Forelimb muscle (tissue), 1 donor: ENCODE data around the gene TMEM51. TPM values are rescaled to one million over a fixed set of nuclear protein-coding genes. Genes with fewer than 3 reads are reported as not detected.

Experiments used
- DNase-seq: peaks from one replicate; pipeline ENCODE4 v3.0.0-alpha.2; 2013; ENCODE audit warnings: low read depth
- polyA plus RNA-seq: library from polyadenylated mRNA; unstranded; fragments of 120-200 nt; gene quantifications from one replicate; pipeline ENCODE4 v1.2.1, GENCODE V29; 2013; ENCODE audit not compliant: insufficient read length

The TMEM51 gene
- polyA plus RNA-seq, 1 donor = 9.9 TPM

- no peak for DNase-seq
These were observed 92.2 kb downstream of the TMEM51 start for GRCh38 chr1:15245593-15246360.

DNA sequence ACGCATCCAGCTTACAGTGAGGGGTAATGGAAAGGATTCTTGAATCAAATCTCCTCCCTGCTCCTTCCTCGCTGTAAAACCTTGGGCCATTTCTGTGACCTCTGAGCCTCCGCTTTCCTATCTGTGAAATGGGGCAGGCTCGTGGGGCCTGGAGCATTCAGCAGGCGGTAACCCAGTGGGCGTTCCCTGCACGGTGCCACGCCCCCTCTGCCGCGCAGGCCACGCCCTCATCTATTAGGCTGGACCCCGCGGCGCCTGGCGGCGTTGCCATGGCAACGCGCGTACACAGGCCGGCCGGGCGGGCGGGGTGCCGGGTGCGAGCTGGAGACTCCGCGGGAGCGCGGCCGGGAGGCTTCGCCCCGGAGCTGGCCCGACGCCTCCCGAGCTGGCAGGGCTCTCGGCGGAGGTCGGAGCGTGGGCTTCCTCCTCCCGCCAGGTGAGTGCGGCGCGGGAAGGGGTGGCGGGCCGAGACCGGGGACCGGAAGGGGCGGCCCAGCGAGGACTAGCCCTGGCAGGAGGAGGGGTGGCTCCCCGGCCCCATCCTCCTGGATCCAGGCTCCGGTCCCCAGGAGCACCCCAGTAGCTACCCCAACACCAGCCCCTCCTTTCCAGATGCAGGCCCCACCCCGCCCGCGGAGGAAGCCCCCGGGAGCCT is 93.5 kb downstream of the TMEM51 start, which contains the start of gene FHAD1:
FHAD1 (plus strand) TSS at position 264 of the 655 bp plus-strand sequence. CDS start 4,562 bp downstream, outside the sequence.
- no peak for DNase-seq

DNA sequence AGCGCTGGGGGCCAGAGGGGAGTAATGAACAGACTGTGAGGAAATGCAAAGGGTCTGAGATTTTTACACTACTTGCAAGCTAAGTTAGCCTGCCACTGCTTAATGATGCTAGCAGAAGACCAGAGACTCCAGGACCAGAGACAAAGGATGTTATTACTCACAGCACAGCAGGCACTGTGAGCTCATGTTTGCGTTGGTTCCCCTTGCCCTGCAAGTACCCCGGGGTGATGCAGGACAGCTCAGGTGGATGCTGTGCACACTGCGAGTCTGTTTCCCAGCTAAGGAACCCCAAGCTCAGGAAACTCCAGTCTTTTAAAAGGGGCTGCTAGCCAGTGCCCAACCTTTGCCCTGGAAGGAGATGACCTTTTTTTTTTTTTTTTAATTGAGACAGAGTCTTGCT is 94.7 kb downstream of the TMEM51 start:
- DNase-seq = no peak

DNA sequence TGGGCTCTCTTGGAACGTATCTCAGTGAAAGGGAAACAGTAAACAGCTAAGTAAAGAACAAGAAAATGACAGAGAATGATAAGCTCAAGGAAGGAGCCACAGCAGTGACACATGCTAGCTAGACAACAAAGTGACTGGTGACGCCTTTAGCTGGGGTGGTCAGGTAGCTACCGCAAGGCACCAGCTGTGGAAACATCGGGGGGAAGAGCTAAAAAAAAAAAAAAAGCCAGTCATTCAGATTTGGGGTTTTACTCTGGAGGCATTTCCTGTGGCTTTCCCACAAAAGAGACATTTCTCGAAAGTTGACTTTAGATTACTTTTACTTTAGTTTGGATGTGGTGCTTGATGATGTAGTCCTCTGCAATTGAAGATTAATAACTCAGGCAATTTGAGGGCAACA is 95.5 kb downstream of the TMEM51 start:
- no peak for DNase-seq

GRCh38 chr1:15251857-15252835 is 98.6 kb downstream of the TMEM51 start:
- DNase-seq = no peak

DNA sequence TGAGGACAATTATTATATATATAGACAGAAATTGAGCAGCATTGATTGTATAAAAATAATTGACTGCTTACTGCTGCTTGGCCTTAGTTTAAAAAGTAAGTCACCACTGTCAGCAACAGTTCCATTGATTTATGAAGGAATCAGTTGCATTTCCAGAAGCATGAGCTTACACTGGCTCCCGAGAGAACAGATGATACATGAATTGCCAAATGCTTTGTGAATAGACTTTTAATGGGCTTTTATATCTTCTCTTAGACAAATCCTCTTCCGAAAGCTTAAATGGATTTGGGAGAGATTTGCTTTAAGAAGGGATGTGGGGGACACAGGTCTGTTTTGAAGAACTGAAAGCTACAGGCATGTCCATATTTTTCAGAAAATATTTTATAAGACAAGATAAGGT is 101.0 kb downstream of the TMEM51 start:
- DNase-seq = no peak

- DNase-seq = no peak
These were observed 102.1 kb downstream of the TMEM51 start for GRCh38 chr1:15255582-15256149.

GRCh38 chr1:15256584-15256983 is 103.0 kb downstream of the TMEM51 start:
- DNase-seq = no peak

DNA sequence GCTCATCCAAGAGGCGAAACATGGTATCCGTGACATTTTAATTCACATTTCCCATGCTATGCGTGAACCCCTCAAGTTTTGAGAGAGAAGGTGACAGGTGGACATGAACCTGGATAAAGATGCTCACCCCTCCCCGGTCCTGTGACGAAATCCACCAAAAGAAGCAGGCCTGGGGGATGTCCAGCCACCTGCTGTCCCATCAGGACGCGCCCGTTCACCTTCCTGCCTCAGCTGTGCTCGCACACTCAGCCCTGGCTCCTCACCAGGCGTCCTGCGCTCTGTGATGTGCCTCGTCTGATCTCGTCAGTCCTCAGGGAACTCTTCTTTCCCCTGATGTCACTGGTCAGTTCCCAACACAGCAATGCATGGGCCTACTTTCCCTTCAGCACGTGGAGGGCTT is 103.8 kb downstream of the TMEM51 start:
- no peak for DNase-seq

DNA sequence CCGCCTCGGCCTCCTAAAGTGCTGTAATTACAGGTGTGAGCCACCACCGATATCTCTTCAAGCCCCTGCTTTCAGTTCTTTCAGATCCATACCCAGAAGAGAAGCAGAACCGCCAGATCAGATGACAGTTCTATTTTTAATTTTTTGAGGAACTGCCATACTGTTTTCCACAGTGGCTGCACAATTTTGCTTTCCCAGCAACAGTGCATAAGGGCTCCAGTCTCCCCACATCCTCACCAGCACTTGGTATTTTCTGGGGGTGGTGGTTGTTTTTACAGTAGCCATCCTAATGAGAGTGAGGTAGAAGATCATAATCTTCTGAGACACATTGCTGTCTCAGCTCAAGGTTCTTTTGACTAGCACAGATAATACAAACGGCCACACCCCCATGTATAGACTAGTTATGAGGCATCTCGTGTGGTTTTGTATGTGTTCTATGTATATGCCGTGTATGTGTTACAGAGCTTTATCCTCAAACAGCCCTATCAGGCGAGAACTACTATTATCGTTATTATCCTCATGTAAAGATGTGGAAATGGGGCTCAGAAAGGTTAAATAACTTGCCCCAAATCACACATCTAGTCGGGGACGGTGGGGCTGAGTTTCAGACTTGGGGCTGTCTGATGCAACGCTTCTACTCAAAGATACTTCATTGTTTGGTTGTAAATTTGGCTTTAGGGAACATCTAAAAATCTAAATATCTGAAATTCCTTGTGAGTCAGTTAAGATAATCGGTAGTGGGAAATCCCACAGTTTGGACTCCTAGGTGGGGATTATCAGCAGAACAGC is 105.5 kb downstream of the TMEM51 start:
- DNase-seq = no peak

DNA sequence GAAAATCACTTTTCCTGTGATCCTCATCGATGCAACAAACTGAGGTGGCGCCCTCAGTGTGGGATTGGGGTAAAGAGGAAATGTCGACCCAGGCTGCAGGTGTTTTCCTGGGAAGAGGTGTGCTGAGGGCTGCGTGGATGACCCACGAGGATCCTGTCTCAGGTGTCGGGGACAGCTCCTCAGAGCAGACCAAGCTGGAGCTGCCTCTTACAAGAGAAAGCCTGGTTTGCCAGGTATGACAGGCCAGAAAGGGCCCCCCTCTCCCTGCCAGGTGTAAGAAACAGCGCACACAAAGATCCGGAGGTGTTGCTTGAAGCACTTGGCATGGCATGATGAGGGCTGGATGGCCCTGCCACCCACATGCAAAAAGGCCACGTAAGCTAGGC is 106.1 kb downstream of the TMEM51 start:
- no peak for DNase-seq

DNA sequence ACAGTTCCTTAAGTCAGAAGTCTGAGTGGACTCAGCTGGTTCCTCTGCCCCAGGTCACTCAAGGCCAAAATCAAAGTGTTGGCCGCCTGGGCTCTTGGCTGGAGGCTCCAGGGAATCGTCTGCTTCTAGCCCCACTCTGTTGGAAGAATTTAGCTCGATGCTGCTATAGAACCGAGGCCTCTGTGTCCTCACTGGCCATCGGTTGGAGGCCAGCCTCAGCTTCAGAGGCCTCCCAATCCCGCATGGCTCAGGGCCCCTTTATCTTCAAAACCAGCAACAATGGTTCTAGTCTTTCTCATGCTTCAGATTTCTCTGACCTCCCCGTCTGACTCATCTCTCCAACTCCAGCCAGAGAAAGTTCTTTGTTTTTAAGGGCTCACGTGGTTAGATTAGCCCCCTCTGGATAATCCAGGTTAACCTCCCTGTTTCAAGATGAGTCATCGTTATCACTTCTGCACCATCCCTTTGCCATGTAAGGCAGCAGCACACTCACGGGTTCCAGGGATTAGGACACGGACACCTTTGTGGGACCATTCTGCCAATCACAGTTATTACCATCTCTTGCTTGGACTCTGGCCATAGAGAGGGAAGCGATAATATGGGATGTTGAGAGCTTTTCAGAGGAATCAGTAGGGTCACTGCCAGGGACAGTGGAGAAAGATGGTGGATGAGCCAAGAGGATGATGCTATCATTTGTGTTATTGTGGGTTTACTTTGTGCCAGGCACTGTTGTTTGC is 107.0 kb downstream of the TMEM51 start:
- no peak for DNase-seq

DNA sequence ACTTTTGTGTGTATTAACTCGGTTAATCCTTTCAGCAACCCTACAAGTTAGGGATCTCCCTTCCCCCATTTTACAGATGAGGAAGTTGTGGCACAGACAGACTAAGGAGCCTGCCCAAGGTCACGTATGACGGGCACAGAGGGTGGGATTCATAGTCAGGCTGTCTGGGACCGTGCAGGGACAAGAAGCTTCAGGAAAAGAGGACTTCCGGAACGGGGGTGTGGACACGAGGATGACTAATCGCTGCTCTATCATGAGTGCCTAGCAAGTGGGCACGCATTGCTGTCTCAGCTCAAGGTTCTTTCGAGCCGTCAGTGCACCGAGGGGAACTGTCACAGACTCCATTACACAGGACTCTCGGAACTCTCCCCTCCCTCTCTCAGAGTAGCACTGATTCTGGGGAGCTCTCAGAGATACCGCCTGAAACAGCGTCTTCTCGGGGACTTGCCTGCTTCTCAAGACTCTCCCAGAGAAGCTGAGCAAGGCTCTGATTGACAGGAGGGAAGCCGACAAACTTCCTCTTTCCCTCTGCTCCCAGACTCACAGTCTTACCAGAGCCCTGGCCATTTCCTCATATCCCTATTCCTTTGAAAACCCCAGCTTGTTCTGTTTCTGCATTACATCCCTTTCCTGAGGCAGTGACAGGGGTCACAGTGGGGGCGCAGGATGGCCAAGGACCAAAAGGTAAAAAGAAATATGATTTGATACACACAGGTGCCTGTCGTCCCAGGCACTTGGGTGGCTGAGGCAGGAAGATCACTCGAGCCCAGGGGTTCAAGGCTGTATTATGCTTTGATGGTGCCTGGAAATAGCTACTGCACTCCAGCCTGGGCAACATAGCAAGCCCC is 107.8 kb downstream of the TMEM51 start:
- DNase-seq = no peak

- no peak for DNase-seq
These were observed 108.4 kb downstream of the TMEM51 start for GRCh38 chr1:15262003-15262377.

DNA sequence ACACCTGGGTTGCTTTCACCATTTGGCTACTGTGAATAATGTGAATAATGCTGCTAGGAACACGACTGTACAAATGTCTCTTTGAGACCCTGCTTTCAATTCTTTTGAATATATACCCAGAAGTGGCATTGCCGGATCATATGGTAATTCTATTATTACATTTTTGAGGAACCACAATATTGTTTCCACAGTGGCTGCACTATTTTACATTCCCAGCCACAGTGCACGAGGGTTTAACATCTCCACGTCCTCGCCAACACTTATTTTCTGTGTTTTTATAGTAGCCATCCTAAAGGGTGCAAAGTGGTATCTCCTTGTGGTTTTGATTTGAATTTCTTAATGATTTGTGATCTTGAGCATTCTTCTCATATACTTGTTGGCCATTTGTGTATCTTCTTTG is 109.2 kb downstream of the TMEM51 start:
- DNase-seq = no peak

GRCh38 chr1:15264769-15265168 is 111.2 kb downstream of the TMEM51 start:
- no peak for DNase-seq
